OCI-LY3 (cell line): Measurements from ENCODE around the gene CHN2.

Experiments
- H2AFZ ChIP-seq: fragments of 200-600, 300-600 bp; shearing (Covaris generic); 2 replicates; pipeline ENCODE4 v1.6.0; 2014; ENCODE audit warnings: antibody characterized with exemption, low read depth, low read length
- H3K27ac ChIP-seq: fragments of 200-600, 300-600 bp; sonication (generic); 2 replicates; pipeline ENCODE4 v1.5.1; 2014; ENCODE audit warnings: mild to moderate bottlenecking, low read length, moderate library complexity, mixed read lengths
- H3K27me3 ChIP-seq: fragments of 200-600, 300-600 bp; sonication (generic); 2 replicates; pipeline ENCODE4 v1.6.1; 2014; ENCODE audit warnings: low read depth, low read length, mixed read lengths
- H3K36me3 ChIP-seq: fragments of 200-600, 300-600 bp; sonication (generic); replicated peaks from 2 replicates; pipeline ENCODE3; 2014; ENCODE audit warnings: low read depth, low read length, mixed read lengths
- H3K4me1 ChIP-seq: fragments of 300-600, 200-600 bp; sonication (generic); 2 replicates; pipeline ENCODE4 v1.6.1; 2014; ENCODE audit warnings: low read length, mixed read lengths
- H3K4me2 ChIP-seq: fragments of 200-600, 300-600 bp; sonication (generic); 2 replicates; pipeline ENCODE4 v1.6.1; 2014; ENCODE audit warnings: low read length, mixed read lengths
- H3K4me3 ChIP-seq: fragments of 300-600, 200-600 bp; sonication (generic); 2 replicates; pipeline ENCODE4 v1.5.1; 2014; ENCODE audit warnings: antibody characterized with exemption, mild to moderate bottlenecking, low read length, moderate library complexity
- H3K79me2 ChIP-seq: fragments of 300-600, 200-600 bp; shearing (Covaris generic); 2 replicates; pipeline ENCODE4 v1.6.1; 2014; ENCODE audit warnings: mild to moderate bottlenecking, low read length, mixed read lengths
- H3K9ac ChIP-seq: fragments of 300-600, 200-600 bp; shearing (Covaris generic); 2 replicates; pipeline ENCODE4 v1.6.0; 2014; ENCODE audit warnings: mild to moderate bottlenecking, low read length, moderate library complexity
- H3K9me3 ChIP-seq: fragments of 200-600, 300-600 bp; shearing (Covaris generic); 2 replicates; pipeline ENCODE4 v1.6.1; 2014; ENCODE audit warnings: low read length, mixed read lengths; ENCODE audit not compliant: insufficient read depth
- H4K20me1 ChIP-seq: fragments of 200-600, 300-600 bp; sonication (generic); 2 replicates; pipeline ENCODE4 v1.6.1; 2016; ENCODE audit warnings: low read length, mixed read lengths; ENCODE audit not compliant: insufficient read depth
- CTCF ChIP-seq: fragments of 200-600, 300-600 bp; sonication (generic); IDR thresholded peaks from 2 replicates; pipeline ENCODE4 v1.5.1; 2014; ENCODE audit warnings: antibody characterized with exemption, low read length, low read depth
- EZH2phosphoT487 ChIP-seq: fragments of 200-600 bp; shearing (Covaris generic); IDR thresholded peaks from 2 replicates; pipeline ENCODE4 v1.6.1; 2018; ENCODE audit warnings: antibody characterized with exemption, mixed run types, low read depth

CHN2 gene

GRCh38 chr7:29363636-29364425 lies 169.3 kb downstream of the CHN2 start:
- TF ChIP-seq EZH2phosphoT487: no peak
- TF ChIP-seq CTCF: no peak
- no peak overlapping the region for H3K9ac ChIP-seq
- H3K79me2 ChIP-seq: no peaks in the 10 kb centered on the region
- H4K20me1 ChIP-seq: no peaks in the 10 kb centered on the region
- H3K36me3 ChIP-seq: no peaks in the 10 kb centered on the region
- no peak overlapping the region for H2AFZ ChIP-seq
- no peak overlapping the region for H3K27ac ChIP-seq
- 0 out of 2 replicates have a peak, but pooled peaks cover 5% of the 10 kb centered on the region for H3K27me3 ChIP-seq
- no peaks in the 10 kb centered on the region for H3K4me1 ChIP-seq
- H3K4me3 ChIP-seq: no peak overlapping the region
- H3K9me3 ChIP-seq: no peaks in the 10 kb centered on the region
- no peak overlapping the region for H3K4me2 ChIP-seq

GRCh38 chr7:29364661-29365060 lies 170.1 kb downstream of the CHN2 start:
- Histone ChIP-seq H3K27ac (no peak overlapping the region), H3K27me3 (0 out of 2 replicates have a peak, but pooled peaks cover 5% of the 10 kb centered on the region), H2AFZ (no peak overlapping the region), H3K36me3 (no peaks in the 10 kb centered on the region), H3K79me2 (no peaks in the 10 kb centered on the region), H4K20me1 (no peaks in the 10 kb centered on the region), H3K9ac (no peak overlapping the region), H3K9me3 (no peaks in the 10 kb centered on the region), H3K4me2 (no peak overlapping the region), H3K4me3 (no peak overlapping the region), H3K4me1 (no peaks in the 10 kb centered on the region)
- no peak for TF ChIP-seq CTCF
- TF ChIP-seq EZH2phosphoT487: no peak

GRCh38 chr7:29365423-29365822 lies 170.8 kb downstream of the CHN2 start:
- no peak overlapping the region for H3K27ac ChIP-seq
- TF ChIP-seq CTCF: no peak
- no peak for TF ChIP-seq EZH2phosphoT487
- no peaks in the 10 kb centered on the region for H3K4me1 ChIP-seq

DNA sequence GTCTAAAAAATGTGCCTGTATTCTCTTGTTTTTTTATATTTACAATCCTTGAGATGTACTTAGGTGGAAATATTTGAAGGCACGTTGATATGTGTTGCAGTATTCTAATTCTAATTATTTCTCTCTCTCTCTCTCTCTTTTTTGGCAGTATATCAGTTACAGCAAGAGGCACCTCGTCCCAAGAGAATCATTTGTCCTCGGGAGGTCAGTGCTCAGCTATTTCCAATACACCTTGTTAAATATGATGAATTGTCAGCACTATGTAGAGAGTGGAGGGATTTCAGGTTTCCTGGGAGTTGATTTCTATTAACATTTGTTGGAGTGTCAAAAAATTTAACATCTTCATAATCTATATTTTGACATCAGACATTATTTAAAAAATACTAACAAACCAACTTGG lies 173.2 kb downstream of the CHN2 start:
- Histone ChIP-seq H3K27ac (no peak overlapping the region), H3K27me3 (no peaks in the 10 kb centered on the region), H3K4me3 (no peak overlapping the region), H3K9me3 (no peaks in the 10 kb centered on the region), H4K20me1 (no peaks in the 10 kb centered on the region), H3K9ac (no peak overlapping the region), H3K36me3 (no peaks in the 10 kb centered on the region), H3K4me2 (no peak overlapping the region), H3K4me1 (no peaks in the 10 kb centered on the region), H3K79me2 (no peaks in the 10 kb centered on the region), H2AFZ (no peak overlapping the region)
- TF ChIP-seq EZH2phosphoT487 (no peak), CTCF (no peak)

More at GRCh38 chr7:29365423-29365822, 170.8 kb downstream of the CHN2 start:
- H3K9me3 ChIP-seq: no peaks in the 10 kb centered on the region
- H3K4me2 ChIP-seq: no peak overlapping the region
- no peaks in the 10 kb centered on the region for H4K20me1 ChIP-seq
- no peak overlapping the region for H3K4me3 ChIP-seq
- no peaks in the 10 kb centered on the region for H3K79me2 ChIP-seq
- H3K36me3 ChIP-seq: no peaks in the 10 kb centered on the region
- H3K27me3 ChIP-seq: 0 out of 2 replicates have a peak, but pooled peaks cover 5% of the 10 kb centered on the region
- no peak overlapping the region for H3K9ac ChIP-seq
- H2AFZ ChIP-seq: no peak overlapping the region
